Right forelimb (tissue), 1 donor: ENCODE measurements around the gene TCF7L2.
A peak's percentile ranks its signal among the peaks of the same experiment; 100 is the strongest.

Source experiments
- DNase-seq: peaks from one replicate; pipeline ENCODE4 v3.0.0-alpha.2; 2018

The TCF7L2 gene

GRCh38 chr10:112949143-112949823, 764 bp upstream of the TCF7L2 start:
- DNase-seq: no peak

DNA sequence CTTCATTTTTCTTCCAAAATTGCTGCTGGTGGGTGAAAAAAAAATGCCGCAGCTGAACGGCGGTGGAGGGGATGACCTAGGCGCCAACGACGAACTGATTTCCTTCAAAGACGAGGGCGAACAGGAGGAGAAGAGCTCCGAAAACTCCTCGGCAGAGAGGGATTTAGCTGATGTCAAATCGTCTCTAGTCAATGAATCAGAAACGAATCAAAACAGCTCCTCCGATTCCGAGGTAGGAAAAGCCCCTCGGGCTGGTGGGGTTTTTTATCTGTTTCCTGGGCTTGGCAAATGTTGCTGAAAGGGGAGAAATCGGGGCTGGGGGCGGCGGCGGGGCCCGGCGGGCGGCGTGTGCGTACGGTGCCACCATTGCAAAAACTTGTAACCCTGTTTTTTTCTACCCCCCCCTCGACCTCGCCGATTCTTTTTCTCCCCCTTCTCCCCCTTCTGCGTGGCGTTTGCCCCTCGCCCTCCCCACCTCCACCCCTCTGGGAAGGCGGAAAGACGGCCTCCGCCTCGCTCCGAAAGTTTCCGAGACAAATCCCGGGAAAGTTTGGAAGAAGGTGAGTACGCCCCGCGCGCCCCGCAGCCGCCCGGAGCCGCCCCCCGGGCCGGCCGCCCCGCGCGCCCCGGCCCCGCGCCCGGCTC, 789 bp downstream of the TCF7L2 start:
- DNase-seq: peak; percentile 70

- peak; percentile 86 for DNase-seq
These were observed 1.6 kb downstream of the TCF7L2 start for GRCh38 chr10:112951359-112952281.

DNA sequence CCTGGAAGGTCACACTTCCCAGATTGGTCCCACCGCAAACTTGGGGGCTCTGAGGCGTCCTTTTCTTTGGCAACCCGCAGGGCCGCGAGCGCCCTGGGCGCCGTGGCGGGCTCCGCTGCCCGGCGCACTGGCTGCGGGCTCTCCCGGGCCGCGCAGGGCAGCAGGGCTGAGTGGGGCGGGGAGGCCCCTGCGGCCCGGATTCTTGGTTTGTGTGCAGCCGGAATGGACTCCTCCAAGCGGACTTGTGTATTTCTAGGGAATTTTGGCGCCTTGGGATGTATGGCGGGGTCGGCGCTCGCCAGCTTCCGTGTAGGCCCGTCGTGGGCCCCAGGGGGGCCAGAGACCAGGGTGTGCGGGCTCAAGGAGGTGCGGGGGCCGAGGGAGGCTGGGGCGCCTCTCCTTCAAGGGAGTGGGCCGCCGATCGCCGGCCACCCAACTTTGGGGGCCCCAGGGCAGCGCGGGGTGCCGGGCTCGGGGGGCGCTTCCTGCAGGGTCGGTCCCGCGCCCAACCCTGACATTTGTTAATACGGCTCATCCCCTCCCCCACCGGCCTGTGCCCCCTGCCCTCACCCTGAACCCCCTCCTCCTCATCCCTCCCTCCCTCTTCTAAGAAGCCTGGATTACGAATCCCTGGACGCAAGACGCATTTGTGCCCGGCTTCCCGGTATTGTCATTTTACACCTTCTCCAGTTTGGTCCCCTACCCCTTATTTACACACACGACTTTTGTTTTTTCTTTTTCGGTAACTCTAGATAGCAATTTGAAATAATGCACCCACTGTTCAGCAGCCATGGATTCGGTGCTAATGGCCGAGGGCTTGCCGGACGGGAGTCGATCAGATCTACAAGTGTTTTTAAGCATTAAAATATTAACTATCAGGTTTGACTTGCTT, 2.5 kb downstream of the TCF7L2 start:
- DNase-seq: peak; percentile 70

- peak; percentile 75 for DNase-seq
These were observed 3.4 kb downstream of the TCF7L2 start for GRCh38 chr10:112953174-112954159.

DNA sequence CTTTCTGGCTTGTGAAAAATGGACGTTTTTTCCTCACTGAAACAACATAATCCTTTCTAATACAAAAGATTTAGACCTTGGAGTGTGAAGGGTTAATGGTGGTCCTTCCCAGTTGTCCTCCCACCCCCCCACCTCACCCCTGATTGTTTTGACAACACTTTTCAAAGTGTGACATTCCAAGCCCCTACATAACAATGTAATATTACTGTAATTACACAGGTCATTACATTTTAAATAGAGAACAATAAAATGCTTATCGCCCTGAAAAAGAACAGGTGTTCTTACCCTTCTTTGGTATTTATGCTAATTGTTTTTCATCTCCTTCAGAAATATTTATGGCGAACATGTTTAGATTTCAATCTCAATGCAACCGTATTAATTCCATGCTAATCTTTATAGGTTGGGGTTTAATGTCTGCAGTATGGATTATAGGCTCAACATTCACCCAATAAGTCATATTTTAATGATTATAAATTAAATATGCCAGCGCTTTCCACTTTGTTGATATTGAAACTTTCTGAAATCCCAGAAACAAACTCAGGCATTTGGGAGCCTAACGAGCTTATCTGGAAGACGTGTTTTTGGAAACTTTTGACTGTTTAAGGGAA, 5.0 kb downstream of the TCF7L2 start:
- no peak for DNase-seq

GRCh38 chr10:112955582-112956421, 5.8 kb downstream of the TCF7L2 start:
- peak; percentile 63 for DNase-seq

DNA sequence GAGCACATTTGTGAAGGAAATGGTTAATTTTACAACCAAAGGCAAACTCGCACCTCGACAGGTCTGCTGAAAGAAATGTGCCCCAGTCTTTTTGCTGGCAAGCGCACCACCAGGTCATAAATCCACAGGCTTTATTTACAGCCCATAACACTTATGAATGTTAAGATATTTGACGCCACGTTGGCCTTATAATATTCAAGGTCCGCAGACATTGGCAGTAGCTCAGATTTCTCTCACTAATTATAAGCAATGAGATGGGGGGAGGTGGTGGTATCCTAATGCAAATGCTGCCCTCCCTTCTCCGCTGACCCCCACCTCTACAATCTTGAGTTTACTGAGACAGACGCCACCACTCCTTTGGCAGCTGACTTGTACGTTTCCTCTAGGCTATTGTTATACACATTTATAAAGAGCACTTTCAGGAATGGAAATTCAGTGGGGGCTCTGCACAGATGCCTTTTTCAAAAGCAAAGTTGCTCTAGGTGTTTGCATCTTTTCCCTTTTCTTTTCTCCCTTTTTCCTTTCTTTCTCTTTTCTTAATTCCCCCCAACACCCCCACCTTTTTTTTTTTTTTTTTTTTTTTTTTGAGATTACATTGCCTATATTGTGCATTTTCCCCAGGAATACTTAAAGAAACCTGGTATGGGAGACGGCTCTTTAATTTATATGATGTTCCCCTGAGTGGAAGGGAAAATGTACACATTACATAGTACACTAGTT, 6.7 kb downstream of the TCF7L2 start:
- DNase-seq: no peak

DNA sequence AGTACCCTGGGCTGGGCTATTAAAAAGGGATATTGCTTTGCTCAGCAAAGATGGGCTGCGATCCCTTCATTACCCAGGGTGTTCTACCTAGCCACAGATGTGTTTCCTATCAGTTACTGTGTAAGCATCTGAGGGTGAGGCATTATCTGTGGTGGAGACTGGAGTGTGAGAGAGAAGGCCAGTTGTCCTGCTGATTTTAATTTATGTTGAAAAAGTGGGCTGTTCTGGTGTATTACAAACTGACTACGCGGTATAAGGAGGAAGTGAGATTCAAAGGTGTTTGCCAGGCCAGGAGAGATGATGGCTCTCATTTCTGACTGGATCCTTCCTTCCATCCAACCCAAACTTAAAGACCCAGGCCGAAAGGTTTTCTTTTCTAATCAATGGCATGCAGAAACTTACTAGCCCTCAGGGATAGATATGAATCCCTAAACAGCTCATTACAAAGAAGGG, 7.6 kb downstream of the TCF7L2 start:
- no peak for DNase-seq

DNA sequence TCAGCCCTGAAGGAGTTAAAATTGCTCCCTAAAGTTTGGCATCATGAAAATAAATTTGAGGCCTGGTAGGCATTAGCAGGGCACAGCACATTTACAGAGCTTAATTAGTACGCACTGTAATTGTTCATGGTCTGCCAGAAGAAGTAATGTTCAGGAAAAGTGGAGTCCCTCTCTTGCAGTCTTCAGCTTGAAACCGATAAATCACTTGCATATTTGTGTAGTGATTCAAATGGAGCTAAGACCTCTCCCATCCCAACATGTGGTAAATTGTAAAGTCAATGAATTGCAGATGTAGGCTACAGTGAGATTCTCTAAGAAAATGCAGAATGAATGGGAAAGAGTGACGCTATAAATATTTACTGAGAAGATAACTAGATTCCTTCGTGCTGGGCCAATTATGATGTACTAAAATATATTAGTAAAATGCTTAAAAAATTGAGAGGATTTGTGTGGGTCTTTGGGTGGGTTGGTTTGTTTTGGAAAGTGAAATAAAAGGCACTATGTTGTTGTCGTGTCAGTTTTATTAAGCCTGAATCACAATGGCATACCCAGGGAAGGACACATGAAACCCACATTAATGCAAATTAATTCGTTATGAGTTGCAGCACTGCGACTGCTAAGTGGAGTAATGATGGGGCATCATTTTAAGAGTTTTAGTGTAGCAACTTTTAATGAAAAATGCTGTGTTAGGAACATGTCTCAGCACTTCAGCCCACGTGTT, 8.4 kb downstream of the TCF7L2 start:
- DNase-seq: no peak

DNA sequence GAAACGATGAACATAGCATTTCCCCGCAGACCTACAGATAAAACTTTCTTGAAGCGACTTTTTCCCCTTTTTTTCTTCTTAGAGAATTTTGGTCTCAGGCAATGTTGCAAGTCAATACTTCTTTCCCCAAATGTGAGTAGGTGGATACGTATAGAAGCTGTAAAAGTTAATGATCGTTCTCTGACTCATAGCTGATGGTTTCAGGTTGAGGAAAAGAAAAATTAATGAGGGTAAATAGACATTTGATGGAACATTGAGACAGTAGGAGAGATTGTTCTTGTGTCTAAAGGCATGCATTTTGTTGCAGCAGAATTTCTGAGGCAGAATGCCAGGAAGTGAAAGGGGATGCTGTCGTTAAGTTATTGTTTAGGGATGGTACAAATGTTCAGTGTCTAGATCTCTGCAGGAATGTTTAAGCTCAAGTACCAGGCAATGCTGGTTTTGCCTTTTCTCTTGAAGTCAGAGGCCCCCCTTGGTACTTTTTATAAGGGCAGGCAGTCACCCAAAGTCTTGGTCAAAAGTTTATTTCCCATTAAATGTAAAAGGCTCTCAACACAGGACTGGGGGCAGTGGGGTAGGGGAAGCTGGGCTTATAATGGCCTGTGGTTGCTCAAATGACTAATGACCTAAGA, 9.3 kb downstream of the TCF7L2 start:
- DNase-seq: no peak

GRCh38 chr10:112960151-112960681, 10.2 kb downstream of the TCF7L2 start:
- peak; percentile 18 for DNase-seq

DNA sequence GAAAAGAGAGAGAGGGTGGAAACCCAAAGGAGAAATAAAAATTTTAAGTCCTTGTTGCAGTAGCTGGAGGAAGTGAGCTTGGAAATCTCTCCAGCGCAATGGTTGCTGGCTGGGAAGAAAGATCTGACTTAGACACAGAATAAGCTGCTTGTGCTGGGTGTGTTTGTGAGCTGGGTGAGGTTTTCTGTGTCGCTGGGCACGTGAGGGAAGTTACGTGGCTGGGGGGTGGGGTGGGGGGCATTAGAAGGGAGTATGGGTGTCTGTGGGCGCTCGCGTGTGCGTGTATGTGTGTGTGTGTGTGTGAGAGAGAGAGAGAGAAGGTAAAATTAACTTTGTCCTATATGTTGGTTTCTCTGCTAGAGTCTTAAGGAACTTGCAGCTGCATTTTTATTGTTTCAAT, 11.6 kb downstream of the TCF7L2 start:
- DNase-seq: peak; percentile 46

GRCh38 chr10:112962343-112962742, 12.3 kb downstream of the TCF7L2 start:
- peak; percentile 17 for DNase-seq

DNA sequence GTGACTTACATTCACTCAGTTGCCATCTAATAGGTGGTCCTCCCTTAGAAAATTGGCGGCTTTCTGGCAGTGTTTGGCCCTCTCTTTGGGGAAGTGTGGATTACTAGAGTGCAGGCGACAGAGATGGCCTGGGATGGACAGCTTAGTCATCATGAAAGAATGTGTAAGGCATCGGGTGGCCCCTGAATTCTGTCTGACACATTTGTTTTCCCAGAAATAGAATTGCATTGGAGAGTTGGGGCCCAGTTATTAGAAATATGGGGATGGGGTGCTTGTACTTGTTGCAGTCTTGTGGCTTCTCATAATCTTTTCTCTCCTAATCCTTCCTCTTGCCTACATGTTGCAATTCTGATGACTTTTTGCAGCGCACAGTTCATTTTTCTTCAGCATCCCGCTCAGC, 13.8 kb downstream of the TCF7L2 start:
- DNase-seq: peak; percentile 34

GRCh38 chr10:112964482-112964881, 14.4 kb downstream of the TCF7L2 start:
- DNase-seq: peak; percentile 16

GRCh38 chr10:112966194-112966855, 16.3 kb downstream of the TCF7L2 start:
- DNase-seq: peak; percentile 45
